HepG2 (cell line): ENCODE data around the gene NDUFAF8. TPM values are rescaled to one million over a fixed set of nuclear protein-coding genes. Genes with fewer than 3 reads are reported as not detected.

Experiments
- ATF7-NPFF ChIP-seq: sonication (generic); formaldehyde crosslinking; IDR thresholded peaks from 2 replicates; pipeline ENCODE4 v1.8.1; 2023; ENCODE audit warnings: mild to moderate bottlenecking, low read depth, missing genetic modification reagents, moderate library complexity
- CEBPB ChIP-seq: IDR thresholded peaks from 2 replicates; pipeline ENCODE4 v1.6.1; 2011; ENCODE audit warnings: low read depth, low read length, improper control_type of control experiment, borderline replicate concordance
- GTF3A ChIP-seq: sonication (generic); formaldehyde crosslinking; conservative IDR thresholded peaks from 2 replicates; pipeline ENCODE4 v1.4.0; 2020; ENCODE audit warnings: mild to moderate bottlenecking, missing genetic modification reagents
- MXI1 ChIP-seq: IDR thresholded peaks from 3 replicates; pipeline ENCODE4 v1.6.1; 2012; ENCODE audit warnings: low read depth, low read length, inconsistent platforms, borderline replicate concordance
- ZNF547 ChIP-seq: sonication (generic); formaldehyde crosslinking; IDR thresholded peaks from 2 replicates; pipeline ENCODE4 v1.5.1; 2020; ENCODE audit warnings: mild to moderate bottlenecking, missing genetic modification reagents
- ZNF670 ChIP-seq: sonication (generic); formaldehyde crosslinking; IDR thresholded peaks from 2 replicates; pipeline ENCODE4 v1.8.0; 2022; ENCODE audit warnings: mild to moderate bottlenecking, missing genetic modification reagents, borderline replicate concordance
- ZSCAN30 ChIP-seq: sonication (generic); formaldehyde crosslinking; IDR thresholded peaks from 2 replicates; pipeline ENCODE4 v1.5.0; 2020; ENCODE audit warnings: mild to moderate bottlenecking, missing genetic modification reagents
- polyA plus RNA-seq, 8 experiments: library from polyadenylated mRNA; depleted of rRNA in 3 of 8; stranded (reverse) in 7 of 8; unstranded in 1 of 8; fragments of >200 nt; fragmentation: Illumina TruSeq in 4 of 8; extraction: Trizol in 4 of 8; gene quantifications; 2 replicates each; pipeline versions ENCODE4 v1.2.1 to v1.2.3, GENCODE V29; 2011 to 2016; ENCODE audit warnings: low read depth in 4 of 8, missing spikeins in 1 of 8, mixed read lengths in 1 of 8; ENCODE audit not compliant: insufficient read depth in 1 of 8
- total RNA-seq, 5 experiments: library from RNA; depleted of rRNA; stranded (reverse); fragments of >200 nt; fragmentation: Illumina TruSeq; extraction: Trizol; gene quantifications; 2 replicates each; pipeline ENCODE4 v1.2.3, GENCODE V29; 2016; ENCODE audit warnings: low read depth in 1 of 5
- TF ChIP-seq, protein P1 (sequence below): sonication (generic); formaldehyde crosslinking; IDR thresholded peaks from 2 replicates; pipeline ENCODE4 v1.8.1; 2023; ENCODE audit warnings: missing genetic modification reagents, inconsistent platforms, borderline replicate concordance
- TF ChIP-seq, protein P2 (sequence below): sonication (generic); formaldehyde crosslinking; IDR thresholded peaks from 2 replicates; pipeline ENCODE4 v1.8.0; 2022; ENCODE audit warnings: missing genetic modification reagents, mild to moderate bottlenecking, moderate library complexity, borderline replicate concordance
- TF ChIP-seq, protein P3 (sequence below): sonication (generic); formaldehyde crosslinking; IDR thresholded peaks from 2 replicates; pipeline ENCODE4 v1.8.0; 2022; ENCODE audit warnings: missing genetic modification reagents, mild to moderate bottlenecking, borderline replicate concordance
- TF ChIP-seq, protein P4 (sequence below): IDR thresholded peaks from 2 replicates; pipeline ENCODE4 v1.6.1; 2016; ENCODE audit warnings: low read depth, control low read depth
- TF ChIP-seq, protein P5 (sequence below): sonication (generic); formaldehyde crosslinking; IDR thresholded peaks from 2 replicates; pipeline ENCODE4 v1.4.0; 2020; ENCODE audit warnings: missing genetic modification reagents
- TF ChIP-seq, protein P6 (sequence below): sonication (generic); formaldehyde crosslinking; IDR thresholded peaks from 2 replicates; pipeline ENCODE4 v1.8.1; 2023; ENCODE audit warnings: missing genetic modification reagents, mild to moderate bottlenecking, borderline replicate concordance

NDUFAF8 gene
- total and polyA plus RNA-seq, 2 of the 13 experiments (the other 11 are each of a cell fraction or from before 2014, with no cell fraction given) = 75.6 to 233 TPM

DNA sequence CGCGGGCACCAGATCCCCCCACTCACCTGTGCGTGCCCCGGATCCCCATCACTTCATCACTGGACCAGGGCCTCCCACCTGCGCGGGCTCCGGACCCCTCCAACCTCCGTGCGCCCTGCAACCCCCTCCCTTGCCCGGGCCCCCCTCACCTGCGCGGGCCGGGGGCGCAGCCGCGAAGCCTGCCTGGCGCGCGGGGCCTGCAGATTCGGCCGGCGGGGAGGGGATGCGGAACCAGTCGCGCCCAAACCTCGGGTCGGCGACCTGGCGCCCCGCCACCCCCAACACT is 16.6 kb upstream of the NDUFAF8 start (continued):
- TF ChIP-seq, protein P1, sequence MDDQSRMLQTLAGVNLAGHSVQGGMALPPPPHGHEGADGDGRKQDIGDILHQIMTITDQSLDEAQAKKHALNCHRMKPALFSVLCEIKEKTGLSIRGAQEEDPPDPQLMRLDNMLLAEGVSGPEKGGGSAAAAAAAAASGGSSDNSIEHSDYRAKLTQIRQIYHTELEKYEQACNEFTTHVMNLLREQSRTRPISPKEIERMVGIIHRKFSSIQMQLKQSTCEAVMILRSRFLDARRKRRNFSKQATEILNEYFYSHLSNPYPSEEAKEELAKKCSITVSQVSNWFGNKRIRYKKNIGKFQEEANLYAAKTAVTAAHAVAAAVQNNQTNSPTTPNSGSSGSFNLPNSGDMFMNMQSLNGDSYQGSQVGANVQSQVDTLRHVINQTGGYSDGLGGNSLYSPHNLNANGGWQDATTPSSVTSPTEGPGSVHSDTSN (CRISPR knock-in tag) = no peak
- TF ChIP-seq ZNF670 (CRISPR knock-in tag) = no peak
- TF ChIP-seq, protein P2, sequence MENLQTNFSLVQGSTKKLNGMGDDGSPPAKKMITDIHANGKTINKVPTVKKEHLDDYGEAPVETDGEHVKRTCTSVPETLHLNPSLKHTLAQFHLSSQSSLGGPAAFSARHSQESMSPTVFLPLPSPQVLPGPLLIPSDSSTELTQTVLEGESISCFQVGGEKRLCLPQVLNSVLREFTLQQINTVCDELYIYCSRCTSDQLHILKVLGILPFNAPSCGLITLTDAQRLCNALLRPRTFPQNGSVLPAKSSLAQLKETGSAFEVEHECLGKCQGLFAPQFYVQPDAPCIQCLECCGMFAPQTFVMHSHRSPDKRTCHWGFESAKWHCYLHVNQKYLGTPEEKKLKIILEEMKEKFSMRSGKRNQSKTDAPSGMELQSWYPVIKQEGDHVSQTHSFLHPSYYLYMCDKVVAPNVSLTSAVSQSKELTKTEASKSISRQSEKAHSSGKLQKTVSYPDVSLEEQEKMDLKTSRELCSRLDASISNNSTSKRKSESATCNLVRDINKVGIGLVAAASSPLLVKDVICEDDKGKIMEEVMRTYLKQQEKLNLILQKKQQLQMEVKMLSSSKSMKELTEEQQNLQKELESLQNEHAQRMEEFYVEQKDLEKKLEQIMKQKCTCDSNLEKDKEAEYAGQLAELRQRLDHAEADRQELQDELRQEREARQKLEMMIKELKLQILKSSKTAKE = no peak
- TF ChIP-seq CEBPB = no peak
- TF ChIP-seq ZSCAN30 (CRISPR knock-in tag) = no peak
- TF ChIP-seq, protein P3, sequence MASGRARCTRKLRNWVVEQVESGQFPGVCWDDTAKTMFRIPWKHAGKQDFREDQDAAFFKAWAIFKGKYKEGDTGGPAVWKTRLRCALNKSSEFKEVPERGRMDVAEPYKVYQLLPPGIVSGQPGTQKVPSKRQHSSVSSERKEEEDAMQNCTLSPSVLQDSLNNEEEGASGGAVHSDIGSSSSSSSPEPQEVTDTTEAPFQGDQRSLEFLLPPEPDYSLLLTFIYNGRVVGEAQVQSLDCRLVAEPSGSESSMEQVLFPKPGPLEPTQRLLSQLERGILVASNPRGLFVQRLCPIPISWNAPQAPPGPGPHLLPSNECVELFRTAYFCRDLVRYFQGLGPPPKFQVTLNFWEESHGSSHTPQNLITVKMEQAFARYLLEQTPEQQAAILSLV = no peak
- TF ChIP-seq, protein P4, sequence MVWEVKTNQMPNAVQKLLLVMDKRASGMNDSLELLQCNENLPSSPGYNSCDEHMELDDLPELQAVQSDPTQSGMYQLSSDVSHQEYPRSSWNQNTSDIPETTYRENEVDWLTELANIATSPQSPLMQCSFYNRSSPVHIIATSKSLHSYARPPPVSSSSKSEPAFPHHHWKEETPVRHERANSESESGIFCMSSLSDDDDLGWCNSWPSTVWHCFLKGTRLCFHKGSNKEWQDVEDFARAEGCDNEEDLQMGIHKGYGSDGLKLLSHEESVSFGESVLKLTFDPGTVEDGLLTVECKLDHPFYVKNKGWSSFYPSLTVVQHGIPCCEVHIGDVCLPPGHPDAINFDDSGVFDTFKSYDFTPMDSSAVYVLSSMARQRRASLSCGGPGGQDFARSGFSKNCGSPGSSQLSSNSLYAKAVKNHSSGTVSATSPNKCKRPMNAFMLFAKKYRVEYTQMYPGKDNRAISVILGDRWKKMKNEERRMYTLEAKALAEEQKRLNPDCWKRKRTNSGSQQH (CRISPR knock-in tag) = no peak
- TF ChIP-seq ZNF547 (CRISPR knock-in tag) = peak; percentile 3; the same call in 1 of the 2 replicates
- no peak for TF ChIP-seq GTF3A (CRISPR knock-in tag)
- TF ChIP-seq, protein P5, sequence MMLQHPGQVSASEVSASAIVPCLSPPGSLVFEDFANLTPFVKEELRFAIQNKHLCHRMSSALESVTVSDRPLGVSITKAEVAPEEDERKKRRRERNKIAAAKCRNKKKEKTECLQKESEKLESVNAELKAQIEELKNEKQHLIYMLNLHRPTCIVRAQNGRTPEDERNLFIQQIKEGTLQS (CRISPR knock-in tag) = 0 out of 2 replicates have a peak, but pooled peaks have one; percentile 44
- 0 out of 2 replicates have a peak, but pooled peaks have one; percentile 17 for TF ChIP-seq ATF7-NPFF
- TF ChIP-seq, protein P6, sequence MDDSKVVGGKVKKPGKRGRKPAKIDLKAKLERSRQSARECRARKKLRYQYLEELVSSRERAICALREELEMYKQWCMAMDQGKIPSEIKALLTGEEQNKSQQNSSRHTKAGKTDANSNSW (CRISPR knock-in tag) = no peak
- no peak for TF ChIP-seq MXI1
